ENCODE data around the gene CFD.

DNA sequence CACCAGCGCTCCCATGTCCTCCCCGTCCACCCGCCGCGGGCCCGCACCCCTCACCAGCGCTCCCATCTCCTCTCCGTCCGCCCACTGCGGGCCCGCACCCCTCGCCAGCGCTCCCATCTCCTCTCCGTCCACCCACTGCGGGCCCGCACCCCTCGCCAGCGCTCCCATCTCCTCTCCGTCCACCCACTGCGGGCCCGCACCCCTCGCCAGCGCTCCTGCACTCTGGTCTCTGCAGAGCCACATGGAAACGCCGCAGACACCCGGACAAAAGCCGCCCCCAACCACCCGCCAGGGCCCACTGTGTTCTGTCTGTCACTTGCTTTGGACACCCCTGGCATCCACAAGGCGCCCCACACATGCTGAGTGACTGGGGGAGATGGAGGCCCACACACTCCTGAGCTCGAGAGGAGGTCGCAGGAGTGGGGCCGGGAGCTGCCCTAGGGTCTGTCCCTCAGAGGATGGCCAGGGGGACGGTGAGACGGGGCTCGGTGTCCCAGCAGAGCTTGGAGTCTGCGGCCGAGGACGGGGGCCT, 7.4 kb downstream of the CFD start:
- TF ChIP-seq, protein P1, sequence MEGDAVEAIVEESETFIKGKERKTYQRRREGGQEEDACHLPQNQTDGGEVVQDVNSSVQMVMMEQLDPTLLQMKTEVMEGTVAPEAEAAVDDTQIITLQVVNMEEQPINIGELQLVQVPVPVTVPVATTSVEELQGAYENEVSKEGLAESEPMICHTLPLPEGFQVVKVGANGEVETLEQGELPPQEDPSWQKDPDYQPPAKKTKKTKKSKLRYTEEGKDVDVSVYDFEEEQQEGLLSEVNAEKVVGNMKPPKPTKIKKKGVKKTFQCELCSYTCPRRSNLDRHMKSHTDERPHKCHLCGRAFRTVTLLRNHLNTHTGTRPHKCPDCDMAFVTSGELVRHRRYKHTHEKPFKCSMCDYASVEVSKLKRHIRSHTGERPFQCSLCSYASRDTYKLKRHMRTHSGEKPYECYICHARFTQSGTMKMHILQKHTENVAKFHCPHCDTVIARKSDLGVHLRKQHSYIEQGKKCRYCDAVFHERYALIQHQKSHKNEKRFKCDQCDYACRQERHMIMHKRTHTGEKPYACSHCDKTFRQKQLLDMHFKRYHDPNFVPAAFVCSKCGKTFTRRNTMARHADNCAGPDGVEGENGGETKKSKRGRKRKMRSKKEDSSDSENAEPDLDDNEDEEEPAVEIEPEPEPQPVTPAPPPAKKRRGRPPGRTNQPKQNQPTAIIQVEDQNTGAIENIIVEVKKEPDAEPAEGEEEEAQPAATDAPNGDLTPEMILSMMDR (IDR thresholded peaks at IDR 0.05) = no peak
- no peak for TF ChIP-seq CHD2 (IDR thresholded peaks at IDR 0.05; ENCODE audit: low read length, partially characterized antibody)
- no peak for TF ChIP-seq FOXJ3 (CRISPR knock-in tag; IDR thresholded peaks at IDR 0.05)
- no peak for TF ChIP-seq POLR2AphosphoS5 (IDR thresholded peaks at IDR 0.05; ENCODE audit: low read depth, low read length)
- TF ChIP-seq, protein P2, sequence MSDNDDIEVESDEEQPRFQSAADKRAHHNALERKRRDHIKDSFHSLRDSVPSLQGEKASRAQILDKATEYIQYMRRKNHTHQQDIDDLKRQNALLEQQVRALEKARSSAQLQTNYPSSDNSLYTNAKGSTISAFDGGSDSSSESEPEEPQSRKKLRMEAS (IDR thresholded peaks at IDR 0.05; ENCODE audit: low read depth) = no peak
- TF ChIP-seq, protein P3, sequence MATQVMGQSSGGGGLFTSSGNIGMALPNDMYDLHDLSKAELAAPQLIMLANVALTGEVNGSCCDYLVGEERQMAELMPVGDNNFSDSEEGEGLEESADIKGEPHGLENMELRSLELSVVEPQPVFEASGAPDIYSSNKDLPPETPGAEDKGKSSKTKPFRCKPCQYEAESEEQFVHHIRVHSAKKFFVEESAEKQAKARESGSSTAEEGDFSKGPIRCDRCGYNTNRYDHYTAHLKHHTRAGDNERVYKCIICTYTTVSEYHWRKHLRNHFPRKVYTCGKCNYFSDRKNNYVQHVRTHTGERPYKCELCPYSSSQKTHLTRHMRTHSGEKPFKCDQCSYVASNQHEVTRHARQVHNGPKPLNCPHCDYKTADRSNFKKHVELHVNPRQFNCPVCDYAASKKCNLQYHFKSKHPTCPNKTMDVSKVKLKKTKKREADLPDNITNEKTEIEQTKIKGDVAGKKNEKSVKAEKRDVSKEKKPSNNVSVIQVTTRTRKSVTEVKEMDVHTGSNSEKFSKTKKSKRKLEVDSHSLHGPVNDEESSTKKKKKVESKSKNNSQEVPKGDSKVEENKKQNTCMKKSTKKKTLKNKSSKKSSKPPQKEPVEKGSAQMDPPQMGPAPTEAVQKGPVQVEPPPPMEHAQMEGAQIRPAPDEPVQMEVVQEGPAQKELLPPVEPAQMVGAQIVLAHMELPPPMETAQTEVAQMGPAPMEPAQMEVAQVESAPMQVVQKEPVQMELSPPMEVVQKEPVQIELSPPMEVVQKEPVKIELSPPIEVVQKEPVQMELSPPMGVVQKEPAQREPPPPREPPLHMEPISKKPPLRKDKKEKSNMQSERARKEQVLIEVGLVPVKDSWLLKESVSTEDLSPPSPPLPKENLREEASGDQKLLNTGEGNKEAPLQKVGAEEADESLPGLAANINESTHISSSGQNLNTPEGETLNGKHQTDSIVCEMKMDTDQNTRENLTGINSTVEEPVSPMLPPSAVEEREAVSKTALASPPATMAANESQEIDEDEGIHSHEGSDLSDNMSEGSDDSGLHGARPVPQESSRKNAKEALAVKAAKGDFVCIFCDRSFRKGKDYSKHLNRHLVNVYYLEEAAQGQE (IDR thresholded peaks at IDR 0.05; ENCODE audit: low read depth, low read length) = no peak
- TF ChIP-seq MXI1 (IDR thresholded peaks at IDR 0.05; ENCODE audit: low read depth, low read length) = no peak
- TF ChIP-seq RCOR1 (IDR thresholded peaks at IDR 0.05; ENCODE audit: low read length) = no peak
- TF ChIP-seq RXRA (IDR thresholded peaks at IDR 0.05; ENCODE audit: borderline replicate concordance, low read depth) = no peak
- TF ChIP-seq, protein P4, sequence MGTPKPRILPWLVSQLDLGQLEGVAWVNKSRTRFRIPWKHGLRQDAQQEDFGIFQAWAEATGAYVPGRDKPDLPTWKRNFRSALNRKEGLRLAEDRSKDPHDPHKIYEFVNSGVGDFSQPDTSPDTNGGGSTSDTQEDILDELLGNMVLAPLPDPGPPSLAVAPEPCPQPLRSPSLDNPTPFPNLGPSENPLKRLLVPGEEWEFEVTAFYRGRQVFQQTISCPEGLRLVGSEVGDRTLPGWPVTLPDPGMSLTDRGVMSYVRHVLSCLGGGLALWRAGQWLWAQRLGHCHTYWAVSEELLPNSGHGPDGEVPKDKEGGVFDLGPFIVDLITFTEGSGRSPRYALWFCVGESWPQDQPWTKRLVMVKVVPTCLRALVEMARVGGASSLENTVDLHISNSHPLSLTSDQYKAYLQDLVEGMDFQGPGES (IDR thresholded peaks at IDR 0.05; ENCODE audit: low read depth, low read length) = no peak
- TF ChIP-seq SMC3 (IDR thresholded peaks at IDR 0.05; ENCODE audit: low read depth, low read length) = no peak
- no peak for TF ChIP-seq GABPA (IDR thresholded peaks at IDR 0.05; ENCODE audit: low read depth)
- TF ChIP-seq EZH2phosphoT487 (IDR thresholded peaks at IDR 0.05; ENCODE audit: borderline replicate concordance, low read depth) = no peak
- no peak for TF ChIP-seq TEAD4 (IDR thresholded peaks at IDR 0.05; ENCODE audit: borderline replicate concordance, insufficient read depth)

Measured in SK-N-SH (cell line).